GM12872 (cell line): Measurements from ENCODE around the gene COQ9.

Experiments used
- TF ChIP-seq, protein P1 (sequence below): IDR thresholded peaks from 3 replicates; pipeline ENCODE4 v1.5.1; 2011; ENCODE audit warnings: low read depth, mild to moderate bottlenecking, low read length, moderate library complexity; ENCODE audit not compliant: insufficient read depth

The COQ9 gene

DNA sequence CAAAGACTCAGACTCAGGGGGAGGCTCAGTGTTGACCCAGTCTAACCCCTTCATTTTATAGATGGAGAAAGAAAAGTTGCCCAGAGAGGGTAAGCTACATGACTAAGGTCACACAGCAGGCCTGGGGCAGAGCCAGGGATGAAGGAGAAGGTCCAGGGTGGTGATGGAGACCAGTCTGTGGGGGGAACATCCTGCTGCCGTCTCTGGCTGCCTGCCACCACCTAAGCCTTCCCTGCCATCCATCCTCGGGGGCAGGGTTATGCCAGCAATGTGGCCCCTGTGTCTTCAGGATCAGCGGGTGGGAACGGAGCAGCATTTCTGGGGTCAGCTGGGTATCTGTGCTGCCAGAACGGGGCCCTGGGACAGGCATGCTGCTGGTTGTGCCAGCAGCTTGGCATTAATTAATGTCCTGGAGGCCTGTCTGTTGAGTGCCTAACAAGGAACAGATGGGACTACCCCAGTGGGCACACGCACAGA lies 33.5 kb downstream of the COQ9 start:
- TF ChIP-seq, protein P1, sequence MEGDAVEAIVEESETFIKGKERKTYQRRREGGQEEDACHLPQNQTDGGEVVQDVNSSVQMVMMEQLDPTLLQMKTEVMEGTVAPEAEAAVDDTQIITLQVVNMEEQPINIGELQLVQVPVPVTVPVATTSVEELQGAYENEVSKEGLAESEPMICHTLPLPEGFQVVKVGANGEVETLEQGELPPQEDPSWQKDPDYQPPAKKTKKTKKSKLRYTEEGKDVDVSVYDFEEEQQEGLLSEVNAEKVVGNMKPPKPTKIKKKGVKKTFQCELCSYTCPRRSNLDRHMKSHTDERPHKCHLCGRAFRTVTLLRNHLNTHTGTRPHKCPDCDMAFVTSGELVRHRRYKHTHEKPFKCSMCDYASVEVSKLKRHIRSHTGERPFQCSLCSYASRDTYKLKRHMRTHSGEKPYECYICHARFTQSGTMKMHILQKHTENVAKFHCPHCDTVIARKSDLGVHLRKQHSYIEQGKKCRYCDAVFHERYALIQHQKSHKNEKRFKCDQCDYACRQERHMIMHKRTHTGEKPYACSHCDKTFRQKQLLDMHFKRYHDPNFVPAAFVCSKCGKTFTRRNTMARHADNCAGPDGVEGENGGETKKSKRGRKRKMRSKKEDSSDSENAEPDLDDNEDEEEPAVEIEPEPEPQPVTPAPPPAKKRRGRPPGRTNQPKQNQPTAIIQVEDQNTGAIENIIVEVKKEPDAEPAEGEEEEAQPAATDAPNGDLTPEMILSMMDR = no peak

- TF ChIP-seq, protein P1 = no peak
These were observed 34.1 kb downstream of the COQ9 start for GRCh38 chr16:57481421-57481820.

GRCh38 chr16:57482845-57483545 lies 35.7 kb downstream of the COQ9 start:
- TF ChIP-seq, protein P1 = no peak

DNA sequence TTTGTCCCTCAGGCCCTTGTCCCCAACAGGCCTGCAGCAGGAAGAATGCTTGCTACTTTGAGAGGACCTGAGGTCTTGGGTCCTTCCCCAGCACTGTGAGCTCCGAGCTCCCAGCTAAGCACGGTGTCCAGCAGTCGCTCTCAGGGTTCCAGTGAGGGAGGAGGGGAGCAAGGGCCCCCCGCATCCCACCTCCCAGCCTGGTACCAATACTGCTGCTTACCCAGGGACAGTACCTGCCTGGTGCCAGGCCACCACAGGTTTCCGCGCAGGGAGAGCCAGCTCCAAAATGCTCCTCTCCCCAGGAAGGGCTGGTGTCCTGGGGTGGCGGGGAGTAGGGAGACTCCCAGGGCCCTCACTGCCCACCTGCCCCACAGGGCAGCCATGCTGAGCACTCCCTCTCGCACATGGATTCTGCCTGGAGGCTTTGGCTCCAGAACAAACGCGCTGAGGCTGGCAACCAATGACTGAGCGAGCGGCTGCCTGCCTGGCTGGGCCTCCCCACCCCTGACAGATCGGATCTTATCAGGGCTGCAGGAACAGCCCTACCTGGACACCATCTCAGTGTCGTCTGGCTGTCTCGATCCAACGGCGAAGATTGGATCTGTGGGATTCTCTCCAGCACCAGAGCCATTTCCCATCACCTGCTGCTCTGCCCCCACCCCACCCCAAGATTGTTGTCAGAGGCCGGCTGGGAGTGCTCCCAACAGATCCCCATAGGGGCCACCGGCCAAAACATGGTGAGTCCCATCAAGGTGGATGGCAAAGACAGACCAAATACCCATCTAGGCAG lies 36.6 kb downstream of the COQ9 start:
- TF ChIP-seq, protein P1 = no peak

GRCh38 chr16:57484515-57485005 lies 37.3 kb downstream of the COQ9 start:
- TF ChIP-seq, protein P1 = no peak

DNA sequence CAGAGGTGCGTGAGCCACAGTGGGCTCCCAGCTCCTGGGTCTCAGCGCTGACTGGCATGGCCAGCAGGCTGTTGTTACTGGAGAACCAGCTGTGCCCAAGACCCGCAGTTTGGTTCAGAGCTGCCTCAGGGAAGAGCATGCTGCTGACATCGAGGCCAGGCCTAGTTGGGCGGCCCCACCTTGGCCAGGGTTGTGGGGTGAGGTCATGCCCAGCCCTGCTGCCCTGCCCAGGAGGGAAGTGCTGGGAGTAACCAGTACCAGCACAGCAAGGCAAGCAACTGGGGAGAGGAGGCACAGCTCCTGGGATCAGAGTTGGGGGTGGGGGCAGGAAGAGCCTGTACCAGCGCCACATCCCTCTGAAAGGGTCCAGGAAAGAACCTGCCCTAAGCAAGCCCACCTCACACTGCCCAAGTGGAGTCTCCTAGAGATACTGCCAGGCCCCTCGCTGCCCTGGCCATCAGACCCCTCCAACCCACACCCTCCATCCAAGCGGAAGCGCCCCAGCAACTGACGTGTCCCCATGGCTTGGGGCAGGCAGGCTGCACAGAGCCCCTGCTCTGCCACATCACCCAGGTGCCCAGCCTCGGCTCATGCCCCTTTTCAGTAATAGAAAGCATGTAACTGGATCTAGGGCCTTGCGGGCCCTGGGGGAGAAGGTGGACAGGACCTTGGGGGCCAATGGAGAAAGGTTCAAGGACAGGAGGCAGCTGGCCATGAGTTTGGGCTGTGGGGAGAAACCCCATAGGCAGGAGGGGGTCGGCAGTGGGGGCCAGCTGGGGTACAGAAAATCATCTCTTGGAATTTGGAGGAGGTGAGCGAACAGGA lies 38.0 kb downstream of the COQ9 start:
- TF ChIP-seq, protein P1 = no peak
